K562 (cell line): ENCODE data around the gene SPTLC1. TPM values are rescaled to one million over a fixed set of nuclear protein-coding genes. Genes with fewer than 3 reads are reported as not detected.

ENCODE experiments used
- BRCA1 ChIP-seq, 2 experiments: fragments of 450-650 bp in 1 of 2; sonication (generic) in 1 of 2; formaldehyde crosslinking in 1 of 2; IDR thresholded peaks; 2 replicates each; pipeline versions ENCODE4 v1.5.0 to v1.6.1; 2017 to 2020; ENCODE audit warnings: mild to moderate bottlenecking in 1 of 2, missing genetic modification reagents in 1 of 2
- MIER1 ChIP-seq: fragments of 450-650 bp; IDR thresholded peaks from 2 replicates; pipeline ENCODE4 v1.6.1; 2016; ENCODE audit warnings: antibody characterized with exemption, mild to moderate bottlenecking, low read depth
- MXI1 ChIP-seq: IDR thresholded peaks from 2 replicates; pipeline ENCODE4 v1.6.1; 2011; ENCODE audit warnings: low read depth, mild to moderate bottlenecking, improper control_type of control experiment, low read length
- NFYB ChIP-seq: IDR thresholded peaks from 2 replicates; pipeline ENCODE4 v1.6.1; 2011; ENCODE audit warnings: mild to moderate bottlenecking, moderate library complexity; ENCODE audit not compliant: insufficient read length; ENCODE audit errors: extremely low read depth
- PHF21A ChIP-seq: fragments of 450-650 bp; IDR thresholded peaks from 2 replicates; pipeline ENCODE4 v1.6.1; 2017; ENCODE audit warnings: low read depth, borderline replicate concordance
- RFX1 ChIP-seq: fragments of 450-650 bp; IDR thresholded peaks from 2 replicates; pipeline ENCODE4 v1.6.1; 2016; ENCODE audit warnings: mild to moderate bottlenecking, moderate library complexity
- RFX5 ChIP-seq: IDR thresholded peaks from 2 replicates; pipeline ENCODE4 v1.6.1; 2011; ENCODE audit warnings: low read depth, mild to moderate bottlenecking, improper control_type of control experiment, low read length
- SIN3A ChIP-seq, 2 experiments: fragments of 150-350 bp in 1 of 2; IDR thresholded peaks; 2 replicates each; pipeline ENCODE4 v1.6.1; 2011 to 2016; ENCODE audit warnings: borderline replicate concordance in 2 of 2, low read depth in 2 of 2, low read length in 2 of 2, mild to moderate bottlenecking in 2 of 2, moderate library complexity in 2 of 2; ENCODE audit not compliant: control insufficient read depth in 1 of 2
- SMARCC2 ChIP-seq: fragments of 450-650 bp; IDR thresholded peaks from 2 replicates; pipeline ENCODE4 v1.6.1; 2017; ENCODE audit warnings: antibody characterized with exemption, moderate library complexity, mild to moderate bottlenecking, low read depth
- ZNF165 ChIP-seq: fragments of 250-450 bp; sonication (Bioruptor Pico); IDR thresholded peaks from 2 replicates; pipeline ENCODE4 v1.4.0; 2020; ENCODE audit warnings: borderline replicate concordance
- ZNF778 ChIP-seq: fragments of 450-650 bp; formaldehyde crosslinking; IDR thresholded peaks from 2 replicates; pipeline ENCODE4 v1.4.0; 2020; ENCODE audit warnings: mild to moderate bottlenecking, moderate library complexity
- polyA plus RNA-seq, 8 experiments: library from polyadenylated mRNA; depleted of rRNA in 4 of 8; stranded (reverse) in 5 of 8; unstranded in 3 of 8; fragments of >200 nt; fragmentation: Nextera tagmentation in 2 of 8; fragmentation: Illumina TruSeq in 1 of 8; extraction: Ambion mirVana in 2 of 8; extraction: Trizol in 1 of 8; gene quantifications; 2 replicates each; pipeline versions ENCODE4 v1.2.1 to v1.2.3, GENCODE V29; 2011 to 2014; ENCODE audit warnings: inconsistent platforms in 1 of 8, missing spikeins in 1 of 8
- total RNA-seq, 7 experiments: library from RNA; depleted of rRNA in 6 of 7; stranded (reverse); fragments of >200 nt in 6 of 7; fragmentation: Illumina TruSeq in 2 of 7; extraction: Trizol in 2 of 7; gene quantifications; 2 replicates each; pipeline versions ENCODE4 v1.2.1 to v1.2.3, GENCODE V29; 2011 to 2021; ENCODE audit warnings: low replicate concordance in 1 of 7
- TF ChIP-seq, protein P1 (sequence below): fragments of 450-650 bp; formaldehyde crosslinking; IDR thresholded peaks from 2 replicates; pipeline ENCODE4 v1.4.0; 2022; ENCODE audit warnings: missing genetic modification characterization
- TF ChIP-seq, protein P2 (sequence below): sonication (generic); formaldehyde crosslinking; IDR thresholded peaks from 2 replicates; pipeline ENCODE4 v1.8.1; 2023; ENCODE audit warnings: mild to moderate bottlenecking, missing genetic modification reagents
- TF ChIP-seq, protein P3 (sequence below): IDR thresholded peaks from 3 replicates; pipeline ENCODE4 v1.6.1; 2011; ENCODE audit warnings: borderline replicate concordance, mild to moderate bottlenecking; ENCODE audit not compliant: insufficient read length, insufficient read depth

The SPTLC1 gene
- total and polyA plus RNA-seq, 9 of the 15 experiments (the other 6 are each of a cell fraction or from before 2014, with no cell fraction given) = 58.8 to 125 (median 84.5) TPM

DNA sequence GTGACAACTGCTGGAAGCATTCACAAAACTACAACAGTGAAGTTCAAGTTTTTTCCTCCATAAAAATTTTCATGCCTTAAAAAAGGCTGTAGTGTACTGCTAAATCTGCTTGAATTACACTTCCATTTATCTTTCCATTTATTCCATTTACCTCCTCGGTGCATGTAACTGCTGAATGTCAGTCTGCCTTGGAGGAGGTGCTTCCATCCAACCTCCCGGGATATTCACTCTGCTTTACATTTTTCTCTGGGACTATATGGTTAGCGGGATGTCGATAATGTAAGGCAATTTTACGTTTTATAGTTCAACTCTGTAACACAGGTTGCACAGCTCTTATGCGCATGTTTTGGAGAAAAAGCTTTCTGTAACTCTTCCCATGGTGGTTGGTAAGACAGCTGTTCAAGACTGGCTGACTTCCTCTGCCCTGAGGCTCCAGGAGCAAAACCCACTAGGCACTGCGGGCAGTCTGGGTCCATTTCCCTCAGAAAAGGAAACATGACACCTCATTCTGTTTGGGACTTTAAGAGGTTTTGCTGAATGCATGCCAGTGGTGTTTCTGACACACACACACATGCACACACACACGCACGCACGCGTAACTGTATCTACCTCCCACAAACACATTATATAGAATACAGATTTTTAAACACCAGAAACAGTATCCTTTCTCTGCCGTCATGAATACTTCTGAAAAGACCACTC, 66.1 kb downstream of the SPTLC1 start (continued):
- TF ChIP-seq NFYB = no peak
- no peak for TF ChIP-seq RFX1
- TF ChIP-seq, protein P1, sequence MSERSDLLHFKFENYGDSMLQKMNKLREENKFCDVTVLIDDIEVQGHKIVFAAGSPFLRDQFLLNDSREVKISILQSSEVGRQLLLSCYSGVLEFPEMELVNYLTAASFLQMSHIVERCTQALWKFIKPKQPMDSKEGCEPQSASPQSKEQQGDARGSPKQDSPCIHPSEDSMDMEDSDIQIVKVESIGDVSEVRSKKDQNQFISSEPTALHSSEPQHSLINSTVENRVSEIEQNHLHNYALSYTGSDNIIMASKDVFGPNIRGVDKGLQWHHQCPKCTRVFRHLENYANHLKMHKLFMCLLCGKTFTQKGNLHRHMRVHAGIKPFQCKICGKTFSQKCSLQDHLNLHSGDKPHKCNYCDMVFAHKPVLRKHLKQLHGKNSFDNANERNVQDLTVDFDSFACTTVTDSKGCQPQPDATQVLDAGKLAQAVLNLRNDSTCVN (CRISPR knock-in tag) = no peak
- TF ChIP-seq MIER1 = no peak
- TF ChIP-seq ZNF778 (CRISPR knock-in tag) = no peak
- no peak for TF ChIP-seq SMARCC2
- TF ChIP-seq SIN3A (IDR thresholded peaks at IDR 0.05; ENCODE audit: borderline replicate concordance in 2 of 2, control insufficient read depth in 1 of 2, low read depth in 2 of 2, low read length in 2 of 2) = no peak
- no peak for TF ChIP-seq RFX5
- TF ChIP-seq, protein P2, sequence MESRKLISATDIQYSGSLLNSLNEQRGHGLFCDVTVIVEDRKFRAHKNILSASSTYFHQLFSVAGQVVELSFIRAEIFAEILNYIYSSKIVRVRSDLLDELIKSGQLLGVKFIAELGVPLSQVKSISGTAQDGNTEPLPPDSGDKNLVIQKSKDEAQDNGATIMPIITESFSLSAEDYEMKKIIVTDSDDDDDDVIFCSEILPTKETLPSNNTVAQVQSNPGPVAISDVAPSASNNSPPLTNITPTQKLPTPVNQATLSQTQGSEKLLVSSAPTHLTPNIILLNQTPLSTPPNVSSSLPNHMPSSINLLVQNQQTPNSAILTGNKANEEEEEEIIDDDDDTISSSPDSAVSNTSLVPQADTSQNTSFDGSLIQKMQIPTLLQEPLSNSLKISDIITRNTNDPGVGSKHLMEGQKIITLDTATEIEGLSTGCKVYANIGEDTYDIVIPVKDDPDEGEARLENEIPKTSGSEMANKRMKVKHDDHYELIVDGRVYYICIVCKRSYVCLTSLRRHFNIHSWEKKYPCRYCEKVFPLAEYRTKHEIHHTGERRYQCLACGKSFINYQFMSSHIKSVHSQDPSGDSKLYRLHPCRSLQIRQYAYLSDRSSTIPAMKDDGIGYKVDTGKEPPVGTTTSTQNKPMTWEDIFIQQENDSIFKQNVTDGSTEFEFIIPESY = no peak
- no peak for TF ChIP-seq BRCA1 (IDR thresholded peaks at IDR 0.05)
- no peak for TF ChIP-seq BRCA1 (CRISPR knock-in tag; IDR thresholded peaks at IDR 0.05)
- no peak for TF ChIP-seq PHF21A
- TF ChIP-seq, protein P3, sequence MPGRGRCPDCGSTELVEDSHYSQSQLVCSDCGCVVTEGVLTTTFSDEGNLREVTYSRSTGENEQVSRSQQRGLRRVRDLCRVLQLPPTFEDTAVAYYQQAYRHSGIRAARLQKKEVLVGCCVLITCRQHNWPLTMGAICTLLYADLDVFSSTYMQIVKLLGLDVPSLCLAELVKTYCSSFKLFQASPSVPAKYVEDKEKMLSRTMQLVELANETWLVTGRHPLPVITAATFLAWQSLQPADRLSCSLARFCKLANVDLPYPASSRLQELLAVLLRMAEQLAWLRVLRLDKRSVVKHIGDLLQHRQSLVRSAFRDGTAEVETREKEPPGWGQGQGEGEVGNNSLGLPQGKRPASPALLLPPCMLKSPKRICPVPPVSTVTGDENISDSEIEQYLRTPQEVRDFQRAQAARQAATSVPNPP = no peak
- TF ChIP-seq MXI1 = no peak
- no peak for TF ChIP-seq ZNF165
